ENCODE data around the gene SELENOF. TPM values are rescaled to one million over a fixed set of nuclear protein-coding genes. Genes with fewer than 3 reads are reported as not detected.

The SELENOF gene
- polyA plus RNA-seq, 1 of the 3 experiments (the other 2 are of a cell fraction): 155 TPM

- Histone ChIP-seq H3K27ac (ENCODE audit: low read depth in 2 of 2, low read length in 1 of 2) (no peak overlapping the region), H3K79me2 (ENCODE audit: insufficient read depth) (peaks cover 78% of the 10 kb centered on the region), H3K36me3 (replicated peaks in 1 of 2; ENCODE audit: control insufficient read depth in 1 of 2, insufficient read depth in 2 of 2, low read length in 1 of 2) (peaks cover 0 to 4% of the 10 kb centered on the region in 2 experiments), H3K9me2 (no peaks in the 10 kb centered on the region), H3K4me1 (ENCODE audit: control insufficient read depth in 1 of 2, insufficient read depth in 2 of 2, low read depth in 1 of 2, low read length in 1 of 2) (no peaks in the 10 kb centered on the region; a peak in 1 of 4 replicates), H3K9me3 (peaks cover 5% of the 10 kb centered on the region; the same call in 1 of the 2 replicates), H4K20me1 (ENCODE audit: insufficient read depth) (no peaks in the 10 kb centered on the region), H3K27me3 (ENCODE audit: insufficient read depth) (no peaks in the 10 kb centered on the region), H3K4me2 (no peak overlapping the region), H3F3A (replicated peaks; ENCODE audit: insufficient read depth) (no peaks in the 10 kb centered on the region), H3K9ac (no peak overlapping the region), H3K4me3 (ENCODE audit: low read depth in 2 of 2, low read length in 1 of 2) (no peak overlapping the region), H2AFZ (ENCODE audit: low read depth) (no peak overlapping the region)
- ChIA-PET POLR2A (no interaction called here), CTCF (interaction anchor here (1.0 kb wide), 1 partner anchor 9 kb away, joined by 4 read pairs; the partner anchor contains the start of gene SELENOF)
- WGBS (ENCODE audit: low lambda C conversion rate): 97% methylated on average over 1 of the region's 1 CpG
- TF ChIP-seq GABPA (IDR thresholded peaks at IDR 0.05; ENCODE audit: low read depth) (no peak), YY1 (IDR thresholded peaks at IDR 0.05; ENCODE audit: low read depth) (no peak), RCOR1 (IDR thresholded peaks at IDR 0.05; ENCODE audit: low read length) (no peak), RAD21 (IDR thresholded peaks at IDR 0.05; ENCODE audit: low read length) (no peak), RXRA (IDR thresholded peaks at IDR 0.05; ENCODE audit: borderline replicate concordance, low read depth) (no peak), NFIC (IDR thresholded peaks at IDR 0.05; ENCODE audit: borderline replicate concordance) (no peak), EP300 (IDR thresholded peaks at IDR 0.05; ENCODE audit: borderline replicate concordance in 1 of 2, low read depth in 1 of 2, low read length in 1 of 2) (no peak), USF1 (IDR thresholded peaks at IDR 0.05; ENCODE audit: borderline replicate concordance, low read depth) (no peak), CTCF (IDR thresholded peaks at IDR 0.05) (no peak), NRF1 (IDR thresholded peaks at IDR 0.05; ENCODE audit: low read depth, low read length) (no peak), ELF1 (IDR thresholded peaks at IDR 0.05) (no peak), FOSL2 (IDR thresholded peaks at IDR 0.05; ENCODE audit: borderline replicate concordance, low read depth) (no peak), MEF2A (IDR thresholded peaks at IDR 0.05; ENCODE audit: borderline replicate concordance, low read depth) (no peak), POLR2AphosphoS5 (IDR thresholded peaks at IDR 0.05; ENCODE audit: low read depth, low read length) (no peak)
- no peak for DNase-seq
Measured at GRCh38 chr1:86922445-86922844, 8.5 kb upstream of the SELENOF start.

- CTCF ChIA-PET: interaction anchor here (1.8 to 2.1 kb wide), 3 partner anchors 48 to 167 kb away, joined by 6 to 14 read pairs (median 10); no protein-coding TSS in a partner anchor
- H3K9me3 ChIP-seq: peaks cover 3% of the 10 kb centered on the region; the same call in 1 of the 2 replicates
- H2AFZ ChIP-seq (ENCODE audit: low read depth): no peak overlapping the region
- peaks cover 2 to 4% of the 10 kb centered on the region in 2 experiments for H3K36me3 ChIP-seq (replicated peaks in 1 of 2; ENCODE audit: control insufficient read depth in 1 of 2, insufficient read depth in 2 of 2, low read length in 1 of 2)
- peak overlapping the region; percentile 95 to 97; a peak in 2 of 4 replicates for H3K4me3 ChIP-seq (ENCODE audit: low read depth in 2 of 2, low read length in 1 of 2)
- H3K4me2 ChIP-seq: peak overlapping the region; percentile 86; the same call in 1 of the 2 replicates
- H3K9ac ChIP-seq: no peak overlapping the region
- H3K9me2 ChIP-seq: no peaks in the 10 kb centered on the region
- peaks cover 89% of the 10 kb centered on the region for H3K79me2 ChIP-seq (ENCODE audit: insufficient read depth)
- 89% methylated on average over 1 of the region's 1 CpG for WGBS (ENCODE audit: low lambda C conversion rate)
- no peak overlapping the region for H3K27ac ChIP-seq (ENCODE audit: low read depth in 2 of 2, low read length in 1 of 2)
- H4K20me1 ChIP-seq (ENCODE audit: insufficient read depth): peaks cover 14% of the 10 kb centered on the region
- H3K4me1 ChIP-seq (ENCODE audit: control insufficient read depth in 1 of 2, insufficient read depth in 2 of 2, low read depth in 1 of 2, low read length in 1 of 2): peaks cover 0 to 11% of the 10 kb centered on the region in 2 experiments; a peak in 3 of 4 replicates
- peaks cover 4% of the 10 kb centered on the region for H3F3A ChIP-seq (replicated peaks; ENCODE audit: insufficient read depth)
- no peak for DNase-seq
- TF ChIP-seq FOXJ3 (CRISPR knock-in tag; IDR thresholded peaks at IDR 0.05) (no peak), NFIC (IDR thresholded peaks at IDR 0.05; ENCODE audit: borderline replicate concordance) (no peak), REST (IDR thresholded peaks at IDR 0.05; ENCODE audit: low read depth, low read length) (no peak)
- POLR2A ChIA-PET: no interaction called here
- no peaks in the 10 kb centered on the region for H3K27me3 ChIP-seq (ENCODE audit: insufficient read depth)
Measured at GRCh38 chr1:86916752-86917151, 2.8 kb upstream of the SELENOF start.

Measured in SK-N-SH (cell line).